ENCODE measurements around the gene MINDY1. TPM values are rescaled to one million over a fixed set of nuclear protein-coding genes. Genes with fewer than 3 reads are reported as not detected.
A peak's percentile ranks its signal among the peaks of the same experiment; 100 is the strongest.

MINDY1 gene
- polyA plus RNA-seq, 1 experiment, result 12.8 TPM

DNA sequence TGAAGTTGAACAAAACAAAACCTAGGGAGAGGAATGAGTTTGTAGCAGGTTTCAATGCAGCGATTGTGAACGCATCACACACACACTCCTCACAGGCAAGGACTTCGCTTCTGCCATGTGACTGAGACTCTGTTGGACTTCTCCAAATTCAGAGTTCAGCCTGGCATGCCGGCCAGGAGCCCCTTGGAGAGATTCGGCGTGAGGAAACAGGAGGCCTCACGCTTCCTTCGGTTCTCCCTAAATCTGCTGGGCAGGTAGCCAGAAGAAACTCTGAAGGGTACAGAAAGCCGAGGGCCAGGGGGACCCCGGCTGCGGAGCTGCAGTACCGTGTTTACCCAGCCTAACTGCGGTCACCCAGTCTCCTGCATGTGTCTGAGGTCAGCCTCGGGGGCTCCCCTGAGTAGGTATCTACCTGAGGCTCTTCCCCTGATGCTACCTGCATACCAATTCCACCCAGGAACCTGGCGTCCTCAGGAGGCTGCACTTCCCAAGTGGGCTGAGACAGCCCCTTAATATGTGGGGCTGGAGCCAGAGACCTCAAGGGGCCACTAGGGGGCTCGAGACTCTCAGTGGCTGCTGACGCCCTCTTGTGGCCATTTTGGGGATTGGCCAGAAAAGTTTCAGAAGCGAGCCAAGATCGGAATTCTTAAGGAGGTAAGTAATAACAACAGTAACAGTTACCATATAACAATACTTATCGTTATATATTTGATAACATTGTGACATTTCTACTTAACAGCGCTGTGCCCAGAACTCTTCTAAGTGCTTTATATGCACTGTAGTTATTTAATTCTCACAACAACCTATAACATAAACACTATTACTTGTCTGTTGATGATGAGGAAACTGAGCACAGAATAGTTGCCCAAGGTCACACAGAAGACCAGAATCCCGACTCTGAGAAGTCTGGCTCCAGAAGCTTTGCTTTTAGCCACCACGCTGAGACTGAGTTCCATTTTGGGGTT lies 27.3 kb downstream of the MINDY1 start:
- Histone ChIP-seq H3K9me3 (ENCODE audit: control insufficient read depth, insufficient read depth, low read length) (no peaks in the 10 kb centered on the region; the same call in 1 of the 2 replicates), H3K27ac (ENCODE audit: low read depth, low read length) (no peak overlapping the region), H3K4me3 (ENCODE audit: low read depth, low read length) (no peak overlapping the region), H3K27me3 (ENCODE audit: control insufficient read depth, insufficient read depth, low read length) (no peaks in the 10 kb centered on the region)
- POLR2A ChIA-PET, result interaction anchor here (0.7 kb wide), 1 partner anchor 90 kb away, joined by 3 read pairs; no protein-coding TSS in a partner anchor
- peak; percentile 100 for TF ChIP-seq CTCF (IDR thresholded peaks at IDR 0.05; ENCODE audit: low read depth, low read length)
- CTCF ChIA-PET, result interaction anchor here (0.8 to 6.0 kb wide), 11 partner anchors 9 to 159 kb away, joined by 3 to 60 read pairs (median 5); partner anchors contain the start of gene MINDY1
- DNase-seq (ENCODE audit: low read depth, low spot score), result peak; percentile 75

- ChIA-PET POLR2A (no interaction called here), CTCF (interaction anchor here (1.4 to 6.0 kb wide), 5 partner anchors 18 to 29 kb away, joined by 5 to 60 read pairs (median 11); partner anchors contain the start of gene MINDY1)
- no peaks in the 10 kb centered on the region for H3K27me3 ChIP-seq (ENCODE audit: control insufficient read depth, insufficient read depth, low read length)
- peaks cover 3% of the 10 kb centered on the region; the same call in 1 of the 2 replicates for H3K9me3 ChIP-seq (ENCODE audit: control insufficient read depth, insufficient read depth, low read length)
- no peak for TF ChIP-seq CTCF (IDR thresholded peaks at IDR 0.05; ENCODE audit: low read depth, low read length)
- no peak for DNase-seq (ENCODE audit: low read depth, low spot score)
- H3K4me3 ChIP-seq (ENCODE audit: low read depth, low read length), result no peak overlapping the region
- H3K27ac ChIP-seq (ENCODE audit: low read depth, low read length), result no peak overlapping the region
These were observed 29.6 kb downstream of the MINDY1 start for GRCh38 chr1:150976879-150977694.

GRCh38 chr1:150976401-150976821 lies 30.3 kb downstream of the MINDY1 start:
- ChIA-PET POLR2A (interaction anchor here (0.7 kb wide), 2 partner anchors 21 to 43 kb away, joined by 3 to 4 read pairs; no protein-coding TSS in a partner anchor), CTCF (interaction anchor here (1.9 to 2.1 kb wide), 2 partner anchors 20 to 30 kb away, joined by 10 to 11 read pairs; partner anchors contain the start of gene MINDY1)
- Histone ChIP-seq H3K4me3 (ENCODE audit: low read depth, low read length) (no peak overlapping the region), H3K27me3 (ENCODE audit: control insufficient read depth, insufficient read depth, low read length) (no peaks in the 10 kb centered on the region), H3K27ac (ENCODE audit: low read depth, low read length) (no peak overlapping the region), H3K9me3 (ENCODE audit: control insufficient read depth, insufficient read depth, low read length) (peaks cover 3% of the 10 kb centered on the region; the same call in 1 of the 2 replicates)
- DNase-seq (ENCODE audit: low read depth, low spot score), result no peak
- TF ChIP-seq CTCF (IDR thresholded peaks at IDR 0.05; ENCODE audit: low read depth, low read length), result no peak

GRCh38 chr1:150974580-150975478 lies 31.9 kb downstream of the MINDY1 start, which contains the start of gene CERS2:
Gene CERS2 (minus strand): TSS chr1:150974835. CDS start chr1:150969090, 5,745 bp downstream.
- TF ChIP-seq CTCF (IDR thresholded peaks at IDR 0.05; ENCODE audit: low read depth, low read length), result no peak
- H3K27me3 ChIP-seq (ENCODE audit: control insufficient read depth, insufficient read depth, low read length), result no peaks in the 10 kb centered on the region
- ChIA-PET CTCF (interaction anchor here (0.6 to 2.1 kb wide), 4 partner anchors 22 to 441 kb away, joined by 3 to 11 read pairs (median 4); partner anchors contain the start of gene MINDY1), POLR2A (no interaction called here)
- H3K27ac ChIP-seq (ENCODE audit: low read depth, low read length), result peak within 1 kb of the TSS; percentile 70
- H3K9me3 ChIP-seq (ENCODE audit: control insufficient read depth, insufficient read depth, low read length), result peaks cover 3% of the 10 kb centered on the region; the same call in 1 of the 2 replicates
- H3K4me3 ChIP-seq (ENCODE audit: low read depth, low read length), result peak within 1 kb of the TSS; percentile 81
- no peak for DNase-seq (ENCODE audit: low read depth, low spot score)
